Forelimb muscle (tissue), 1 donor: ENCODE data around the gene NAT9. TPM values are rescaled to one million over a fixed set of nuclear protein-coding genes. Genes with fewer than 3 reads are reported as not detected.

Source experiments
- DNase-seq: peaks from one replicate; pipeline ENCODE4 v3.0.0-alpha.2; 2013; ENCODE audit warnings: low read depth
- polyA plus RNA-seq: library from polyadenylated mRNA; unstranded; fragments of 120-200 nt; gene quantifications from one replicate; pipeline ENCODE4 v1.2.1, GENCODE V29; 2013; ENCODE audit not compliant: insufficient read length

Gene NAT9
- polyA plus RNA-seq, 1 donor, result 37.5 TPM

DNA sequence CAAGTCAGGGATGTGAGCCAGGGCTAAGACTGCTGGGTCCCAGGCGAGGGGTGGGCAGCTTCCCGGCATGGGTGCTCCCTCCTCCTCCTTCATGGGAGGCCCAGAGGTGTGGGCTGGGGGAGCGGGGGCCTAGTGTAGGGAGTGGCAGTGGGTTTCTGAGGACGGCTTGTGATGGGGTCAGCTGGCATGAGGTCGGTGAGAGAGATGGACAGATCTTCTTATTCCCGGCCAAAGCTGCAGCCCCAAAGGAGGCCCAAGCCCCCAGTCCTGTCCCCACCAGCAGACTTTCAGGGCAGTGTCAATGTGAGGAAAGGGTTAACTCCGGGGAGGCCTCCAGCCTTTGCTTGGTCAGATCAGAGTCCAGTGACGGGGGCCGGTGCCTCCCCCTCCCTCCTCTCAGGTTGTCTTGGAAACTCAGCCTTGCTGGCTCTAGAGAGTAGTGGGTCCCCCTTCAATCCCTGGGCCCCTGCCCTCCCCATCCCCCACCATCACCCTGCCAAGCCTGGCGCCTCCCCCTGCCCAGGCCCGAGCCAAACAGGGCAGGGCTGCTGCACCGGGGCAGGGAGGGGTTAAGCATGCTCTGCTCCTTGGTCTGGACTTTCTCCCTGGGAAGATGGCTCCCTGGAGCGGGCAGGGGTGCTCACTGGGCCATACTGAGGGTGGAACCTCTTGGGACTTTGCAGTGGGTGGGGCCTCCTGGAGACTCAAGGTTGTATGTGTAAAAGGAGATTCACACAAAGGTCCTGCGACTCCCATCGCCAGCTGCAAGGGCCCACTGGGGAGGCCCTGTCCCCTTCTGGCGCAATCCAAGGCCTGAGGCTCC, 12.4 kb downstream of the NAT9 start:
- no peak for DNase-seq

DNA sequence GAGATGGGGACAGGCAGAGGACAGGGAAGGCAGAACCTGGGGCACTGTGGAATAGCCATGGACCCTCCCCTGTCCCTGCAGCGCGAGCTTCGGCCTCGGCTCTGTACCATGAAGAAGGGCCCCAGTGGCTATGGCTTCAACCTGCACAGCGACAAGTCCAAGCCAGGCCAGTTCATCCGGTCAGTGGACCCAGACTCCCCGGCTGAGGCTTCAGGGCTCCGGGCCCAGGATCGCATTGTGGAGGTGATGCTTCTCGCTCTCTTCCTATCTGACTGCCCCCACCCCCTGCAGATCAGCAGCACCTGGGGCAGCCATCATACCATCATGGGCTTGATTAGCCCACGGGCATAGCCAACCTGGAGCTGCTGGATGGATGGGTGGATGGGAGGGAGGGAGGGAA, 14.2 kb downstream of the NAT9 start:
- DNase-seq, result no peak

DNA sequence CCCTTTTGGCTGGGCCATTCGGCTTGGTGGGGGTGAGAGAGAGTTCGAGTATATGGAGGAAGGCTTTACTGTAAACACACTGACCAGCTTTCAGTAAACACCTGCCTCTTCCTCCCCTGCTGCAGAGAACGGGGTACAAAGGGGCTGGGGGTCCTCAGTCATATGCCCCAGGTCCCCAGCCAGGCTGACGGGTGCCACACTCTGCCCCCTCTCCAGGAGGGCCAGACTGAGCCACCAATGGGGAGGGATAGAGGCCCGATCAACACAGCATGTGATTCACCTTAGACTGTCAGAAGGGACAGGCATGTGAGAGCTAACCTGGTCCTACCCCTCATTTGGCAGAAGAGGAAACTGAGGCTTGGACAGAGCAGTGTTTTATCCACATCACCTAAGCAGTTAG, 14.7 kb downstream of the NAT9 start:
- no peak for DNase-seq

DNA sequence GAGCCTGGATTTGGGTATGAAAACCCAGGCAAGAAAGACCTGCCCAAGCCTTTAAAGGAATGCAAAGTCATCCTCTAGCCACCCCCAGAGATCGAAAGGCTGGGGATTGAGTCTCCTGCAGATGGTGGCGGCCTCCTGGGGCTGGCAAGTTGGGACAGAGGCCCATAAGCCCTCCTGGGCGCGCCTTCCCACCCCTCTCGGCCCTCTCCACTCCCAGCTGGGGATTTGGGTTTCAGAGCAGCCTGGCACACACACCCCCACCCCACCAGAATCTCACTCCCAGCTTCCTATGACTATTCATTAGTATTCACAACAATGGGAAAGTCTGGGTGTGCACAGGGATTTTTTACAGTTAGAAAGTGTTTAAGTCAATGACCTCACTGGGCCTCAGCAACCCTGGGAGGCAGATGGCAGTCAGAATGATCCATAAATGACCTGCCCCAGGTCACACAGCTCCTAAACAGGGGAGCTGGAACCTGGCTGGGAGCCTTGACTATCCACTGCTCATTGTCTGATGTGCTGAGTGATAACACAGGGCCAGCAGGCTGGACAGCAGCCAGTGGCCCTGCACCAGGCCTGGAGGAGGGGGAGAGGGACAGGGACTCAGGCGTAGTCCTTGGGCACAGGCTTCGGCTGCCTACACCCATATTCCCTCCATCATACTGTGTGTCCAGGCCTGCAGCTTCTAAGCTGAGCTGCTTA, 15.6 kb downstream of the NAT9 start:
- no peak for DNase-seq

DNA sequence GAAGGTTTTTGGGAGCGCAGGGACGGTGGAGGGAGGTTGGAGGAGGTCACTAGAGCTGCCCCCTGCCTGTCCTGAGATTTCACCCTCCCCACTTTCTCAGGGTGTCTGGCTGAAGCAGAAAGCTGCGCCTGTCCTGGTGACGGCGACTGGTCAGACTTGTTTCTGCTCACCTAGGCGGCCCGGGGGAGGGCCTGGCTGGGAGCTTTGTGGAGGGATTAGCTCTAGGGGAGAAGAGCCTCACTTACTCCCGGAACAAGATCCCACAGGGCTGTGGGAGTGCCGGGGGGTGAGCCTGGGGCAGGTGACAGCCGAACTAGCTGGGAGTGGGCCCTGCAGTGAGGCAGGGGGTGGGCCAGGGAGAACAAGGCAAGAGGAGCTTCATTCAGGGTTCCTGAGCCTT, 16.2 kb downstream of the NAT9 start:
- DNase-seq, result no peak

DNA sequence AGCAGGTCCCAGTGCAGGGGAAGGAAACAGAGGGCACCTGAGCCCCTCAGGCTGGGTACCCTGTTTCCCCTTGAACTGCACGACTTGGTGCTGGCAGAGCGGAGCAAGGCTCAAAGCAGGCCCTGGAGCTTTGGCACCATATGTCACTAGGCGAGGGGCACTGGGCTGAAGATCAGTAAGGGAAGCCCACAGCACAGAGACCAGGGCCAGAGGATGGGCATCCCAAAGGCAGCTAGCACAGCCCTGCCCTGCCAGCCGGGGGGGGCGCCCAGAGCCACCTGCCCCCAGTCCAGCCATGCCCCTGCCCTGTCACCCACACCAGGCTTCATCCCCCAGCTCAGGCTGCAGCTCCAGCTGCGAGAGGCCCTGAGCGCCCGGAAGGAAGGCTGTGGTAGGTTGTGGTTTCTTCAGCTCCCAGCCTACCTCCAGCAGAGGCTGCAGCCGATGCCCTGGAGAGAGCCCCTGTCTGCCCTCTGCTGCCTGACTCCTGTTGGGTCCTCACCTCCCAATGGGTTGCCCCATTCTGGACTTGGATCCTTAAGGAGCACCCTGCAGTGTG, 16.8 kb downstream of the NAT9 start:
- no peak for DNase-seq

DNA sequence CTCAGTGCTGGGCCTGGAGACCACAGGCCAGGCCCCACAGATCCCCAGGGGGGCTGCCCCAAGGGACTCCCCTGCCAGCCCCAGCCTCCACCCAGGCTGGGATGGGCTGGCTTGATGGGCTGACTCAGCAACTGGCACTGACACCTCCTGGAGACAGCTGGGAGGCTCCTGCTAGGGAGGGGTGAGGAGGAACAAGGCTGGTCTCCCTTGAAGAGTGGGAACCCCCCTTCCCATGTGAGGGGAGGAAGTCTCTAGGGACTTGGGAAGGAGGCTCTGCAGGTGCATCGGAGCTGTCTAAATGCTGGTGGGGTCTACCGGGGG, 17.3 kb downstream of the NAT9 start:
- DNase-seq, result no peak

- DNase-seq, result no peak
Measured at GRCh38 chr17:74757931-74758847, 18.0 kb downstream of the NAT9 start.

DNA sequence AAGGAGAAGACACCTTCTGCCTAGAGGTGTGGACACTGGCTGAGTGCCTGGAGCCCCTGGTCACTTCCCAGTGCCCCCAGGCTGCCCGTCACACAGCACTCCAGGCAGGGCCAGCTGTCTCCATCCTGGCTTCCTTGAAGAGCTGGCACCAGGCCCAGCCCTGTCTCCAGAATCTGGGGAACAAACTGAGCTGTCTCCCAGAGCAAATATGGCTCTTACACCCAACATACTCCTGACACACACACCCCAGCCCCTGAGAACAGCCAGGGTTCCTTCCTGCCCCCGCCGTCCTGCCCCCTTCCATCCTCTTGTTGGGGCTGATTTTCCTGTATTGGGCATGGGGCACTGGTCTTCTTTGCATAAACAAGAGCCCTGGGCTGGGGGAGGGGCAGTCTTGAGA, 18.6 kb downstream of the NAT9 start:
- DNase-seq, result no peak

DNA sequence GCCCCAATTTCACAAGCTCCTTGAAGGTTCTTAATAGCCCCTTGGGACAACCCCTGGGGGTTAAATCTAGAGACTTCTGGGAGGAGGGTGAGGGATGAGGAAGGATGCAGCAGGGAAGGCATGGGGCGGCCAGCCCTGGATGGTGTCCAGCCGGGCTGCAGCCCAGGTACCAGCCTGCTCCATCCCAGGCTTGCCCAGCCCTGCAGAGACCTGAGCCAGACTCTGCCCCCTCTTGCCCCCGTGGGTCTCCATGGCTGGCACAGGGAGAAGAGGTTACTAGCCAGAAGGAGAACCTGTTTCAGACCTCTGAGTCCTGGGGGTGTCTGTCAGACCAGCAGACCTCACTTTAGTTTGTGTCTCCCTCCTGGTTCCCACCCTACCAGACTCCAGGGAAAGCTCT, 19.3 kb downstream of the NAT9 start:
- no peak for DNase-seq

DNA sequence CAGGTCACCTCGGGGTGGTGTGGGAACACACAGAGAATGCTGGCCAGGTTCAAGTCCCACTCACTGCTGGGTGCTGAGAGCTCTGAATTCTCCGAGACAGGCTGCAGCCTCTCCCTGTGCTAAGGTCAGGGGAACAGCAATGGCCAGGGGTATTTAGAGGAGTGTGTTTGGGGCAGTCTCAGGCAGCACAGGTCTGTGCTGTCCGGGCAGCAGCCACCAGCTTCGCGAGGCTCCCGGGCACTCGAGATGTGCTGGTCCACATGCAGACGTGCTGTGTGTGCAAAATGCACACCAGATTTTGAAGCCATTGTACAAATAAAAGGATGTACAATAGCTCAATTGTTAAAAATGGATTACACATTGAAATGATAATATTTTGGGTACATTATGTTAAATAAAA, 20.6 kb downstream of the NAT9 start:
- DNase-seq, result no peak

DNA sequence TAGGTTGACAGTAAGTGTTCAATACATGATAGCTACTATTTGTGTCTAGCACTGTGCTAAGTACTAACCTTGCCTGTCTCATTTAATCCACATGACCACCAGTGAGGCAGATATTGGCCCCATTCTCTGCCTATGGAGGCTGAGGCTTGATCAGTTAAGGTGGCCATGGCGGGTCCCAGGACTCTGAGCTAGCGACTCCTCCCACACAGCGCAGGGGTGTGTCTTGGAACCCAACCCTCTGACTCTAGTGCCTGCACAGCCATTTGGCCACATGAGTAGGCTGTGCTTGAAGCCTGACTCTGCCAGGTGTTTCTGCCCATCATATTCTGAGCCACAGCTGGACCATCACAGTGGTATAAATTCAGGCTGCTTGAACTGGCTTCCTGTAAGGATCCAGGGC, 21.3 kb downstream of the NAT9 start:
- DNase-seq, result no peak

DNA sequence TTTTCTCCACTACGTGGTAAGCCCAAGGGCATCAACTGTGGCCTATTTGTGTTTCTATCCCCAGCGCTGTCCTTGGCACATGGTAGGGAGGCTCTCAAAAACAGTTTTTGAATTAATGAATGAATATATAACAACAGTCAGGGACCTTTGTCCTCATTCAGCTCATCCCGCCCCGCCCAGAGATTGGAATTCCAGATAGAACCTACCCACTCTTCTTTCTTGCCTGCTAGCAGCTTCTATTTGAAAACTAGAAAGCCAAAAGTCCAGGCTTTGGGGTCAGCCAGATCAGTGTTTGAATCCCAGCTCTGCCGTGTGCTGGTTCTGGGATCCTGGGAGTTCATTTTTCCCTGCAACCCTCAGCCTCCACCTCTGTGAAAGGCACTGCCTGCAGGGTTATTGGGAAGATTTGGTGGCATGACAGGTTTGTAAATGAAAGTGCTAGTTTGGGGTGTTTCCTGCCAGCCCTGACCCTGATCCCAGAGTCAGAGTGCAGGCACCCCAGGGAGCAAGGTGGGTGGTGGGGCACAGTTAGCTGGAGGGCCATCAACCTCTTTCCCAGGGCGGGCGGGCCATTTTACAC, 23.2 kb downstream of the NAT9 start:
- no peak for DNase-seq

GRCh38 chr17:74752415-74752814, 23.7 kb downstream of the NAT9 start:
- DNase-seq, result no peak

- DNase-seq, result no peak
Measured at GRCh38 chr17:74750327-74751069, 25.6 kb downstream of the NAT9 start.

DNA sequence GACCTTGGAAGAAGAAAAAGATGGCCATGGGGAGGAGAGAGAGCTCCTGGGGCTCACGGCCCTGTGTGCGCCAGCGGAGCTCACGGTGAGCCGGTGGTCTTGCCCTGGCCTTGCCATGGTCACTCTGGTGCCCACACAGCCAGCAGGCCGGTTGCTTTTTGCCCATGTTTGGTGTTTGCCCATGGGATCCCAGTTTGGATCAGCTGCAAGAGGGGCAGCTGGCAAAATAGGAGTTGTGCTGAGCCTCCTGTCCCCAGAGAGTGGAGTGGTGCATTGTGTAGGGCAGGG, 26.2 kb downstream of the NAT9 start:
- DNase-seq, result no peak

DNA sequence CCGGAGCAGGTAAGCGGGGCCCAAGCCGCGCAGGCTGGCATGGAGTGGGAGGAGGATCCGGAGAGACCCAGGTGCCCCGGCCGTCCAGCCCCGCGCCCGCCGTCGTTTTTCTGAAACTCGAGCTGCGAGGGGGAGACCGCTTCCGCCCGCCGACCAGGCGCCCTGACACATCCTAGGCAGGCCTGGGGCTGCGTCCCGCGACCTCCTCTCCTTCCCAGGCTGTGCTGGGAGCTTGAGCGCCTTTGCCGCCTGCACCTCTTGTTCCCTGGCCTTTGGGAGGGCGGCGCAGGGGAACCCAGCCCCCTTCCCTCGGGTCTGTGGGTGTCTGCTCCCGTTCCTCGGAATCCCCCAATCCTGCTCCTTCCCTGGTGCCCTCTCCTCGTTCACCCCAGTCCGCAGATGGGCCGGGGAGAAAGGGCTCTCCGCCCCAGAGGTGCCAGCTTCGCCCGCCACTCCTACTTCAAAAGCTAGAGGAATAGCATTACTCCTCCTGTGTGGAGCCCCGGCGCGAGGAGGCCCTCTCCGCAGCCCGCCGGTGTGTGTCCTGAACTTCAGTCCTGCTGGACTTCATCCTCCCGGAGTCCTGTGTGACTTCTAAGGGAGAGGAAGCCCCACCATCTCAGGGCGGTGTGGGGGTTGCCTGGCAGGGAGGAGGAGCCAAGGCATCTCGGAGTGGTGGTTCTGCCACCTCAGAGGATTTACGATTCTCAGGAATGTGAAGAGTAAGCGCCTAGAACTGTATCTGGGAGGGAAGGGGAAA, 26.7 kb downstream of the NAT9 start:
- DNase-seq, result no peak

GRCh38 chr17:74748529-74749278, 27.4 kb downstream of the NAT9 start, which contains the start of gene NHERF1:
Gene NHERF1 (plus strand): TSS chr17:74748628. CDS start chr17:74748847, 219 bp downstream.
- no peak for DNase-seq

- DNase-seq, result peak; percentile 68
Measured at GRCh38 chr17:74748279-74748528, 27.9 kb downstream of the NAT9 start.

- no peak for DNase-seq
Measured at GRCh38 chr17:74746922-74747321, 29.2 kb downstream of the NAT9 start.
